Measurements from ENCODE around the gene DSEL.

Gene DSEL

GRCh38 chr18:67516539-67517443 lies at the start of gene DSEL:
Gene DSEL, minus strand, starts transcription at chr18:67516720. Its CDS starts 2,112 bp downstream, at chr18:67514608.
- TF ChIP-seq, protein P1, sequence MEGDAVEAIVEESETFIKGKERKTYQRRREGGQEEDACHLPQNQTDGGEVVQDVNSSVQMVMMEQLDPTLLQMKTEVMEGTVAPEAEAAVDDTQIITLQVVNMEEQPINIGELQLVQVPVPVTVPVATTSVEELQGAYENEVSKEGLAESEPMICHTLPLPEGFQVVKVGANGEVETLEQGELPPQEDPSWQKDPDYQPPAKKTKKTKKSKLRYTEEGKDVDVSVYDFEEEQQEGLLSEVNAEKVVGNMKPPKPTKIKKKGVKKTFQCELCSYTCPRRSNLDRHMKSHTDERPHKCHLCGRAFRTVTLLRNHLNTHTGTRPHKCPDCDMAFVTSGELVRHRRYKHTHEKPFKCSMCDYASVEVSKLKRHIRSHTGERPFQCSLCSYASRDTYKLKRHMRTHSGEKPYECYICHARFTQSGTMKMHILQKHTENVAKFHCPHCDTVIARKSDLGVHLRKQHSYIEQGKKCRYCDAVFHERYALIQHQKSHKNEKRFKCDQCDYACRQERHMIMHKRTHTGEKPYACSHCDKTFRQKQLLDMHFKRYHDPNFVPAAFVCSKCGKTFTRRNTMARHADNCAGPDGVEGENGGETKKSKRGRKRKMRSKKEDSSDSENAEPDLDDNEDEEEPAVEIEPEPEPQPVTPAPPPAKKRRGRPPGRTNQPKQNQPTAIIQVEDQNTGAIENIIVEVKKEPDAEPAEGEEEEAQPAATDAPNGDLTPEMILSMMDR (IDR thresholded peaks at IDR 0.05) = no peak
- Histone ChIP-seq H3K4me2 (ENCODE audit: low read length) (peak within 1 kb of the TSS; percentile 70), H3K79me2 (no peaks in the 10 kb centered on the region), H3K4me3 (ENCODE audit: low read depth, low read length) (peak within 1 kb of the TSS; percentile 85), H3K27ac (peak within 1 kb of the TSS; percentile 55), H3K9me3 (ENCODE audit: control insufficient read depth, low read length) (no peaks in the 10 kb centered on the region), H3K27me3 (ENCODE audit: control insufficient read depth, insufficient read depth, low read length) (no peaks in the 10 kb centered on the region), H3K36me3 (ENCODE audit: control insufficient read depth, insufficient read depth, low read length) (no peaks in the 10 kb centered on the region), H2AFZ (peak within 1 kb of the TSS; percentile 87), H3K9ac (peak within 1 kb of the TSS; percentile 40), H3K4me1 (no peaks in the 10 kb centered on the region)

DNA sequence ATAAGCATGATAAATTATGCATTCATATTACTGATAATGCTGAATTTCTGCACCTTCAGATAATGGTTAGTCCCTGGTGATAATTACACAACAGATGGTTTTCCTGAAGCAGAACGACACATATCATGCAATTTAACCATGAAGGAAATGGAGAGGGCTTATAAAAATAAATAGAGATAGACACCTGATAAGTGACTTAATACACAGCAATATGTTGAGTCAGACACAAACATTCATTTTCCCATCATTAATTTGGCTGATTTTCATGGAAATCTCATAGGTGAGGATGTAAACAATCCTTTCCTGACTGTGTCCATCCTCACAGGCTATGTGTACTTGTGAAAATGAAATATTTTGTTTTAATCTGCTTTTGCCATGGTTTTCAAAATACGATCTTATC lies 36.9 kb upstream of the DSEL start:
- H3K4me3 ChIP-seq (ENCODE audit: low read depth, low read length) = peak overlapping the region; percentile 29
- H3K4me1 ChIP-seq = peaks cover 6% of the 10 kb centered on the region
- no peak overlapping the region for H3K9ac ChIP-seq
- H2AFZ ChIP-seq = no peak overlapping the region
- no peak overlapping the region for H3K27ac ChIP-seq
- TF ChIP-seq, protein P1 (IDR thresholded peaks at IDR 0.05) = no peak
- no peaks in the 10 kb centered on the region for H3K9me3 ChIP-seq (ENCODE audit: control insufficient read depth, low read length)
- no peaks in the 10 kb centered on the region for H3K27me3 ChIP-seq (ENCODE audit: control insufficient read depth, insufficient read depth, low read length)
- H3K36me3 ChIP-seq (ENCODE audit: control insufficient read depth, insufficient read depth, low read length) = no peaks in the 10 kb centered on the region
- no peaks in the 10 kb centered on the region for H3K79me2 ChIP-seq
- H3K4me2 ChIP-seq (ENCODE audit: low read length) = peak overlapping the region; percentile 40

GRCh38 chr18:67550872-67551520 lies 34.5 kb upstream of the DSEL start:
- Histone ChIP-seq H3K27me3 (ENCODE audit: control insufficient read depth, insufficient read depth, low read length) (no peaks in the 10 kb centered on the region), H3K9ac (no peak overlapping the region), H3K79me2 (no peaks in the 10 kb centered on the region), H3K4me1 (peaks cover 6% of the 10 kb centered on the region), H3K36me3 (ENCODE audit: control insufficient read depth, insufficient read depth, low read length) (no peaks in the 10 kb centered on the region), H3K9me3 (ENCODE audit: control insufficient read depth, low read length) (no peaks in the 10 kb centered on the region), H2AFZ (no peak overlapping the region), H3K4me2 (ENCODE audit: low read length) (no peak overlapping the region), H3K4me3 (ENCODE audit: low read depth, low read length) (no peak overlapping the region), H3K27ac (no peak overlapping the region)
- TF ChIP-seq, protein P1 (IDR thresholded peaks at IDR 0.05) = no peak

GRCh38 chr18:67549946-67550345 lies 33.4 kb upstream of the DSEL start:
- H3K9me3 ChIP-seq (ENCODE audit: control insufficient read depth, low read length) = no peaks in the 10 kb centered on the region
- no peak overlapping the region for H2AFZ ChIP-seq
- H3K27me3 ChIP-seq (ENCODE audit: control insufficient read depth, insufficient read depth, low read length) = no peaks in the 10 kb centered on the region
- H3K36me3 ChIP-seq (ENCODE audit: control insufficient read depth, insufficient read depth, low read length) = no peaks in the 10 kb centered on the region
- no peak overlapping the region for H3K9ac ChIP-seq
- no peak overlapping the region for H3K4me2 ChIP-seq (ENCODE audit: low read length)
- no peak overlapping the region for H3K27ac ChIP-seq
- TF ChIP-seq, protein P1 (IDR thresholded peaks at IDR 0.05) = no peak
- no peak overlapping the region for H3K4me3 ChIP-seq (ENCODE audit: low read depth, low read length)
- H3K79me2 ChIP-seq = no peaks in the 10 kb centered on the region
- H3K4me1 ChIP-seq = peaks cover 6% of the 10 kb centered on the region

All from parathyroid adenoma (tissue), 2 donors.